Smooth muscle cell of the brain vasculature (primary cell): Measurements from ENCODE around the gene NECTIN1.

ENCODE experiments used
- DNase-seq: peaks from one replicate; pipeline ENCODE4 v3.0.0-alpha.2; 2012; ENCODE audit warnings: low read depth, low spot score

NECTIN1 gene

GRCh38 chr11:119730789-119731386 is 1.9 kb upstream of the NECTIN1 start:
- no peak for DNase-seq

GRCh38 chr11:119729951-119730613 is 1.1 kb upstream of the NECTIN1 start:
- DNase-seq, result no peak

GRCh38 chr11:119729581-119729927 is 554 bp upstream of the NECTIN1 start:
- no peak for DNase-seq

DNA sequence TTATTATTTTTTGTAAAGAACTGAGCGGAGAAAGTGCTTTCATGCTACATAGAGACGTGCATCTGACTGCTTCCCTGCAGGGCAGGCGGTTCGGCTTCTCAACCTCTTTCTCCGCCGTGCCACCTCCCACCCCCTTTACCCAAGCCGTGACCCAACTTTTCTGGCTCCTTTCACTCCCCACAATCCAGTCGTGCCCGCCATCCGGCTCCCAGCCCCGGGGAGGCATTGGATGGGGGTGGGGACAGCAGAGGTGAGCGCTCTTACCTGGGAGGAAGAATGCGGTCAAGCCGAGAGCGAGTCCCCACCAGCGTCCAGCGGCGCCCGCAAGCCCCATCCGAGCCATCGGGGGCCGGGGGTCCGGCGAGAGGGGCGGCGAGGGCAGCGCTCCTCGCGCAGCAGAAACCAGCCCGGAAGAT is 781 bp downstream of the NECTIN1 start:
- DNase-seq, result no peak

DNA sequence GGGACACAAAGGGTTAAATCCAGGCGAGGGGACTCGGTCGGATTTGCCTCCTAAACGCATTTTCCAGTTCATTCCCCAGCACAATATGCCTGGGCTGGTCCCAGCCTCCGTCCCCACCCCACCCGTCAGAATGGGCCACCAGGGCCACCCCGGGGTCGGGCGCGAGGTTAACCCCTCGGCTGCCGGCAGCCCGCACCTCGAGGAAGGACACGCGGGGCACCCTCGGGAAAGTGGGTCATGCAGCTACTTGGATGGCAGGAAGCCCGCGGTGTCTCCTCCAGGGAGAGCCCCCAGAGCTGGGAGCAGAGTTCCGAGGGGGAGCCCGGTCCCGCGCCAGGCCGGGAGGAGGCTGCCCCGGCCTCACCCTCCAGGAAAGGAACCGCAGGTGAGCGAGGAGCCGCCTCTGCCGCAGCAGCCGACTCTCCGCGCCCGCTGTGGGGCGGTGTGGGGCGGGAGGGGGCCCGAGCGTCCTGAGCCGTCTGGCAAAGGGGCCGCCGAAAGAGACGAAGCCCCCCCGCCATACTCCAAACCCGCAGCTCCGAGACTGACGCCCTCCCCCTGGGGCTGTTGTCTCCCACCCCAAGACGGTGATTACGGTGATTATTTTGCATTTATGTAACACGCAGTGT is 1.4 kb downstream of the NECTIN1 start:
- no peak for DNase-seq

- no peak for DNase-seq
Measured at GRCh38 chr11:119726585-119727522, 2.1 kb downstream of the NECTIN1 start.

- no peak for DNase-seq
Measured at GRCh38 chr11:119726150-119726553, 2.8 kb downstream of the NECTIN1 start.

DNA sequence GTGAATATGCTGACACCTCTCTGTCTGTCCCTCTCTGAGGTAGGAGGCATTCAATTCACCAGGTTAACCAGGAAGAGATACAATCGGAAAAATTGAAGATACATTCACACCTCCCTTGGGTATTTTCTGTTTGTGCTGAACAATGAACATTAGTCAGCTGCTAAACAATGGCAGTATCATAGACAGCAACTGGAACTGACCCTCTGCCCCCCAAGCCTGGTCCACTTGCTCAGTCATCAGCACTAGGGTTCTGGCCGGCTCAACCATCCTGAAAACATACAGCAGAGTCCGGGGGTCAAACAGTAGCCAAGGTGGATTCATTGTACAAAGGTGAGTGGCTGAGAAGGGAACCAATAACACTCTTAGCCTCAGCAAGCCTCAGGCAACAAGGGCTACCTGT is 4.0 kb downstream of the NECTIN1 start:
- DNase-seq, result no peak

DNA sequence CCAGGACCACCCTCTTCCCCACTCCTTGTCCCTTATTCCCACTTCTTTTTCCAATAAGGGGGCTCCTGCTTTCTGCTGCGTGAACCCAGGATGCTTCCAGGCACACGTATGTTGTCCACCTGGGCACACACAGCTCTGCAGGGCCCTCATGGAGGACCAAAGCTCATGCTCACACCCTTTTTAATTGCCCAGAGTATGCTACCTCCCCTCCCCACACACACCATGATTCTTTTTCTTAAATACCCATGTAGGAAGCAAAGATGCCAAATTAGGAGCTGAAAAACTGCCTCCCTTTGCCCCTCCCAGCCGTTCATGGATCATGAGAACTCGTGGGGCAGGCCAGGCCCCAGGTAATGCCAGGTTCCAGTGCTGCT is 5.1 kb downstream of the NECTIN1 start:
- DNase-seq, result no peak

GRCh38 chr11:119723243-119723951 is 5.6 kb downstream of the NECTIN1 start:
- DNase-seq, result no peak

GRCh38 chr11:119722281-119722794 is 6.7 kb downstream of the NECTIN1 start:
- DNase-seq, result no peak

DNA sequence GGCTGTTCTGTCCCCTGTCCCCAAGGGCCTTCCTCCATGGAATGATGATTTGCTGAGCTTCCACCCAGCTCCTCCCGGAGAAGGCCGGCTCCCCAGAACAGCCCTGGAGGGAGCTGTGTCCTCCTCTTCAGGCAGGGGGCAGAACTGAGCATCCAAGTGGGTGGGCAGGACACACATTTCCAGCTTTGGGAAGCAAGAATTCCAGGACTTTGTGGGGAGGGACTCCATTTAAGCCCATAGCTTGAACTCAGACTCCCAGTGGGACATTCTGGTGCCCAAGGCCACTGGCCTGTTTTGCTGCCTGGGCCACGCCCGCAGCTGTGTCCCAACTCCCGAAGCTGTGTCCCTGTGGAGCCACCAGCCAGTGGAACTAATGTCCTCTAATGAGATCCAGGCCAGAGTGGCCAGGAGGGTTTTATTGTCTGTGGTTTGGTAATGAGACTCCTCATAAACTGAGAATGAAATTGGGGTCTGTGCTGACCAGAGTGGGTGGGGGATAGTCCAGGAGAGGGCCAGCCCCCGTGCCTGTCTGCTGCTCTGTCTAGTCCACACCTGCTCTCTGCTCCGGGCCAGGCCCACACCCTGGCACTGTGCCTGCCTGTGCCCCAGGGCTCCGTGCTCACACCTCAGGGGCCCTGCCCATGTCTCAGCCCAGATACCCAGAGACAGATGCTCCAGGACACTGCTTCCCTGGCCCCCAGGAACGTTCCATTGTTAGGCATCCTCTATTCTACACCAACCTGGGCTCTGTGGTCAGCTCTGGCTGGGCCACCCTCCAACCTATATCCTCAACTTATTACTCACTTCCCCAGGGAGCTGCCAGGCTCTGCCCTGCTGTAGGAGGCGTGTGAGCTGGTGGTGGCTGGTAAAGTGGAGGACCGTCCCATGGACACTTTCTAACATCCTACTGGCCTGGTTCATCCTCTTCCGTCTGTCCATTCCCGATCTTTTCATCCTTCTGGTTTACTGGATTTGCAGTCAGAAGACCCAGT is 7.6 kb downstream of the NECTIN1 start:
- DNase-seq, result no peak

DNA sequence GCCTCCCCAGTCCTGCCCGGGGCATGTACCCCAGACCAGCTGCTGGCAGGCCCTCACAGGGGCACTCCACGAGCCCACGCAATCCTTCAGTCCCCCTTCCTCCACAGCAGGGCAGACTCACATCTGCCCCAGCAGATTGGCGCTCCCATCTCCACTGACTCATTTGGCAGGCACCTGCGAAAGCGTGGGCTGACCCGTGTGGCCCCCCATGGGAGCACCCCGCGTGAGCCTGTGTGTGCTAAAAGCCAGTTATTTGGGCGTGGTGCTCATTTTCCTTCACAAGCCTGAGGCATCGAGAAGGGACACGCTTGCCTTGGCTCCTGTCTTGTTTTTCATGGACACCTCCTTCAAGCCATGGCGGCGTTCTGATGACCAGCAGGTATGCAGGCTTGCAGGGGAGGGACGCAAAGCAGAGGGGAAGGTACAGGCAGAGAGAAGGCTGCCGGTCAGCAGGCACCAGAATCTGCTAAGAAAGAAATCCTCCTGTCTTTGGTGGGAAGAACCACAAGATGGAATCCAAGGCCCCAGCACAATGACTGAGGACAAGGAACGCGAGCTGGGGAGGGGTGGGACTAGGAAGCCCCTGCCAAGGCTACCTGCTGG is 8.6 kb downstream of the NECTIN1 start:
- DNase-seq, result no peak

DNA sequence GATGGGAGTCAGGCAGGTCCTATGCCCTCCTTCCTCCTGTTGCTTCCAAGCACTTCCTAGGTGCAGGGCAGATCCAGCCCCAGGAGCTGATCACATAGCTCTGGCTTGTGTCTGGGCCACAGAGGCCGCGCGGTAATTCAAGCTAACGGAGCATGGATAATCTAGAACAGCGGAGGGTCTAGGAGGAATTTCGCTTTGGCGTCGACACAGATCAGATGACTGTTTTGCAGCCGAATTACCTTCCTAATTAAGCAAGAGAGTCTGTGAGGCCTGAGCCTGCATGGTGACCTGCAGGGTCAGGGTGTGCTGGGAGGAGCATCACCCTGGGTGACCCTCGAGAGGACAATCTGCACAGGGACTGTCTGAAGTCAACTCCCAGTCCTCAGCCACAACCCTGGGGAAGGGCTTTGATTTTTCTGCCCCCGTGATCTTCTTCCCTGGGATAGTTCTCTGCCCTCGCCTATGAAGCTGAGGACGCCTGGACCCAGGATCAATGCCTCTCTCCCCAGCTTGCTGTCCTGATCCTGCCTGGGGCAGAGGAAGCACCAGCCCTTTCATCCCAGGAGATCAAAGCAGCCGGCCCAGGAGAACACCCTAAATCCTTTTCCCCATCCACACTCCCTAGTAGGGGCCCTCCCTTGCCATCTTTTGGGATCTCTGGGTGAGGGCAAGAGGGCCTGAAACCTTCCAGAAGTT is 11.0 kb downstream of the NECTIN1 start:
- DNase-seq, result no peak

DNA sequence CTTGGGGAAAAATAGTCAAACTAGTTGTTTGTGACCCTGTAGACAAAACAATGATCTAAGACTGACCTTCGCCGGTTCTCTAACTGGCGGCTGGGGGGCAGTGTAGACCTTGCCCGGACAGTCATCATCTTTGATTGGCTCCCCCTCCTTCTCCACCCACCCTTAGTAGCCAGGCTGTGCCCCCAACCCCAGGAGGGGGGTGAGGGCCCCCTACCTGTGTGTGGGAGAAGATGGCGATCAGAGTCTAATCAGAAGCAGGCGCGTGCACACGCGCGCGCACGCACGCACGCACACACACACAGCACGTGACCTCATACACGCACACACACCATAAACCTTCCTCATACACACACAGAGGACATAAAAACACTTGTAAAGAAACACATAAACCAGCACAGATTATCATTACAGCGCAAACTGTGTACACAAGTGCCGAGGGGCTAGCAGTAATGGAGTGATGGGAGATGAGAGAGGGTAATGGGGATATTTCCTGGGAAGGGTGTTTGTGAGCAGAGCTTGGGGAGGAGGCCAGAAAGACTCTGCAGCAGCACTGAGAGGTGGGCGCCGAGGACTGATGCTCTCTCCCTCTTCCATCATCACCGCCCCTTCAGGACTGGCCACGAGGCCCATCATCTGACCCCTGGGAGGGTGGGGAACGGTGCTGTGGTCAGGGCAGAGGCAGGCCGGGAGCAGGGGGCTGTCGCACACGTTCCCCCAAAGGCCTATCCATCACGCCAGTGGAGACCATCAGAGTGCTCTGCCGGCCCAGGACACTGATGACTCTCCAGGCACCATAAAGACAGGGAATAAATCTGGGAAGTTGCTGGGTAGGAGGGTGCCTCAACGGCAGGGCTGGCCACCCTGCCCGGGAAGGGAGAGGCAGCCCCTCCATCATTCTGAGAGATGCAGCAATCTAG is 12.2 kb downstream of the NECTIN1 start:
- no peak for DNase-seq

- DNase-seq, result no peak
Measured at GRCh38 chr11:119714590-119714989, 14.4 kb downstream of the NECTIN1 start.

DNA sequence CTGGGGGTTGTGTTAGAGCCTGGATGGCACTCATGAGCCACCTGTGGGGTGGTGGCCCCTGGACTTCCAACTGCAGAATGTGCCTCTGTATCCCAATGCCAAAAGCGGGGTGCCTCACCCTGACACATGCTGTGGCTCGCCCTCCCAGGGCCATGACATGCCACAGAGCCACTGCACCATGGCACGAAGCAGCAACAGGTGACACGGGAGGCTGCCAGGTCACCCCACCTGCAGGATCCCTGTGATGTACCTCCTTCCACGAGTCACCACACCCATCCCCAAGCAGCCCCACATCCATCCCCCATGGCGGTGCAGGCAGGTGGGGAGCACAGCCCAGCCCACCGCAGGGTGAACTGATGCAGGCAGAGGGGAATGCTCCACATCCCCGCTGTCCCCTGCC is 14.8 kb downstream of the NECTIN1 start:
- DNase-seq, result no peak
